Activated T-helper 17 cell treated with anti-CD3 and anti-CD28 coated beads, Interleukin-2, amount 50 U/mL, for 72 hours (primary cell): ENCODE results near the gene F2RL1. TPM values are rescaled to one million over a fixed set of nuclear protein-coding genes. Genes with fewer than 3 reads are reported as not detected.
"Not testable (repeated sequence)": the region's sequence is repeated elsewhere in the genome, so short reads cannot be mapped to it uniquely, and the experiment has no call there.

Experiments
- ATAC-seq: fragments of 150-1000 bp; cut with Tn5 transposase; replicated peaks from 2 replicates; pipeline ENCODE4 v1.10.0; 2021; ENCODE audit warnings: mild to moderate bottlenecking, moderate library complexity
- H3K27ac Mint-ChIP-seq: one replicate; pipeline ENCODE4 v1.8.0; 2022; ENCODE audit warnings: mixed read lengths
- H3K27me3 Mint-ChIP-seq: one replicate; pipeline ENCODE4 v1.8.0; 2022; ENCODE audit warnings: mixed read lengths
- H3K36me3 Mint-ChIP-seq: one replicate; pipeline ENCODE4 v1.8.0; 2022; ENCODE audit warnings: low read depth, mild to moderate bottlenecking, mixed read lengths
- H3K4me1 Mint-ChIP-seq: one replicate; pipeline ENCODE4 v1.8.0; 2022; ENCODE audit warnings: mixed read lengths
- H3K4me3 Mint-ChIP-seq: one replicate; pipeline ENCODE4 v1.8.0; 2022; ENCODE audit warnings: mild to moderate bottlenecking, mixed read lengths
- H3K9me3 Mint-ChIP-seq: one replicate; pipeline ENCODE4 v1.8.0; 2022; ENCODE audit warnings: mixed read lengths
- total RNA-seq, 2 donors: library from RNA; stranded (reverse); gene quantifications; one replicate each; pipeline ENCODE4 v1.2.3, GENCODE V29; 2022

Gene F2RL1
- total RNA-seq, 2 donors from 2014 or later = 0.85 to 1.9 TPM

DNA sequence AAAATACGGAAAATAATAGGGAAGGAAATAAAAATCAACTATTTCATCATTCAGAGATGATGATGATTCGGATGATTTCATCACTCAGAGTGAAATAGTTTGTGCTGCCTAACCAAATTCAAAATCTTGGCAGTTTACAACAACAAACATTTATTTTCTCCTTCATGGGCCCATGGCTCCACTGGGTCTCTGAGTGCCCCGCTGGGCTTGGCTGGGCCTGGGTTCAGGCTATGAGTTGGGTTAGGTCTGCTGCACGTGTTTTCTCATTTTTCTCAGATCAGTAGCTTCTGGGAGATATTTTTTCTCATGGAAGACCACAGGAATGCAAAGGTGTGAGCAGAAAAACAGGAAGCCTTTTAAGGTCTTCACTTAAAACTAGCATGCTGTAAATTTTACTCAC, 24.0 kb upstream of the F2RL1 start:
- H3K36me3 Mint-ChIP-seq = no peaks in the 10 kb centered on the region
- H3K27me3 Mint-ChIP-seq = peaks cover 3% of the 10 kb centered on the region
- ATAC-seq = no peak
- H3K4me1 Mint-ChIP-seq = peaks cover 13% of the 10 kb centered on the region
- no peak overlapping the region for H3K4me3 Mint-ChIP-seq
- H3K27ac Mint-ChIP-seq = no peak overlapping the region
- no peaks in the 10 kb centered on the region for H3K9me3 Mint-ChIP-seq

DNA sequence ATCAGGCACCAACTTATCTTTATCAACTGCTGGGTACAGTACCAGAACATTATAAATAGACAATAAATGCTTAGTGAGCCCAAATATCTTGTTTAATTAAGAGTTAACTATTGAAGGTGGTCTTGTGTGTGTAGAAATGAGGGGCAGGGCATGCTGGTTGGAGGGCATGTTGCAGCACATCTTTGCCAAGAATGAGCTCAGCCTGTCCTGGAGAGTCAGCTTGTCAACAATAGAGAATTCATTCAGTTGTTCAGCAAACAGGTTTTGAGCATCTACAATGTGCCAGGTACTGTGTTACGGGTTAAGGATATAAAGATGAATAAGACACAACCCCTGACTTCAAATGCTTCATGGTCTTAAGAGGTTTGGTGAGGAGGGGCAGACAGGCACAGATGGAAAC, 19.2 kb upstream of the F2RL1 start:
- Mint-ChIP-seq H3K36me3 (no peaks in the 10 kb centered on the region), H3K27ac (no peak overlapping the region), H3K27me3 (peaks cover 8% of the 10 kb centered on the region), H3K4me3 (no peak overlapping the region), H3K4me1 (no peaks in the 10 kb centered on the region), H3K9me3 (no peaks in the 10 kb centered on the region)
- ATAC-seq = no peak

DNA sequence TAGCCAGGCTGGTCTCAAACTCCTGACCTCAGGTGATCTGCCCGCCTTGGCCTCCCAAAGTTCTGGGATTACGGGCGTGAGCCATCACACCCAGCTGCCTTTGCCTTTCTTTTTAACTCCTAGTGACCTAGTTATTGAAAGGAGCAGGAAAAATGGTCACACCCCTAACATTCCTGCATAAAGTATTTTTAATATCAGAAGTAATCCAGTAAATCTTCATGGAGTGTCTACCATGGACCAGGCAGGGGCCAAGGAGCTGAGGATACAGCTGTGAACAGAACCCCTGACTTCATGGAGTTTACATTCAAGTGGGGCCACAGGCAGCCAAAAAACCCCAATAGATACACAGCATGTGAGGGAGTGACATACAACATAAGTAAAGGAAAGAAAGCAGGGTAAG, 18.3 kb upstream of the F2RL1 start:
- ATAC-seq = no peak
- Mint-ChIP-seq H3K4me1 (no peaks in the 10 kb centered on the region), H3K27me3 (peaks cover 8% of the 10 kb centered on the region), H3K9me3 (no peaks in the 10 kb centered on the region), H3K27ac (no peak overlapping the region), H3K36me3 (no peaks in the 10 kb centered on the region), H3K4me3 (no peak overlapping the region)

- H3K4me3 Mint-ChIP-seq = no peak overlapping the region
- no peak overlapping the region for H3K27ac Mint-ChIP-seq
- no peak for ATAC-seq
- H3K4me1 Mint-ChIP-seq = no peaks in the 10 kb centered on the region
- H3K27me3 Mint-ChIP-seq = peaks cover 8% of the 10 kb centered on the region
- no peaks in the 10 kb centered on the region for H3K36me3 Mint-ChIP-seq
- no peaks in the 10 kb centered on the region for H3K9me3 Mint-ChIP-seq
Measured at GRCh38 chr5:76801159-76801802, 17.5 kb upstream of the F2RL1 start.

DNA sequence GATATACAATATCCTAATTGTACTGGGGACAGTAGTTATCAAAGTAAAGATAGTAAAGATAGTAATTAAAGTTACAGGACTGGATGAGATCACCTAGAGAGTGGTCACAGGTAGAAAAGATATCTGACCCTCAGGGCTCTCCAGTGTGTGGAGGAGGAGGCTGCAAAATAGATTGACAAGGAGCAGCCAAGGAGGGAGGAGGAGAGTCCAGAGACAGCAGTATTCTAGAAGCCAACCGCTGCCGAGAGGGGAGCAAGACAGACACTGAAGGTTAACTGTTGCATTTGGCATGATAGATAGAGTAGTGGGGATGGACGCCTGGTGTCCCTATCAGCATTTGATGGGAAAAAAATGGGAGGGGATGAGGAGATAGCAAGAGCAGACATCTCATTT, 17.0 kb upstream of the F2RL1 start:
- H3K4me1 Mint-ChIP-seq = no peaks in the 10 kb centered on the region
- no peak overlapping the region for H3K4me3 Mint-ChIP-seq
- no peak for ATAC-seq
- H3K36me3 Mint-ChIP-seq = no peaks in the 10 kb centered on the region
- peaks cover 8% of the 10 kb centered on the region for H3K27me3 Mint-ChIP-seq
- no peak overlapping the region for H3K27ac Mint-ChIP-seq
- H3K9me3 Mint-ChIP-seq = no peaks in the 10 kb centered on the region

DNA sequence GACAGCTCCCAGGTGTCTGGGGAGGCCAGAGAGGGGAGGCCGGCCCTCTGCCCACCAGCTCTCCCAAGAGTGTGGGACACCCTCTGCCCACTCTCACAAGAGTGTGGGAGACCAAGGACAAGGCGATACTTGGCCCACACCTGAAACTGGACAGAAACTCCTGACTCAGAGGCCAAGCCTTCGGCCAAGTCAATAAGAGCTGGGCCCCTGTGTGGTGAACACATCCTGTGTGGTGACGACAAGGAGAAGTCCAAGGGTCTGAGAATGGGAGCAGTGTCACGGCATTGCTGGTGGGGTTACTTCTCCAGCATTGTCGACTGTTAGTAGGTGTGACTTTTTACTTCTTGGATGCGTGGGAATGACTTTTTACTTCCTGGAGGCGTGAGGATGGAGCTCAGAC, 14.6 kb upstream of the F2RL1 start:
- no peaks in the 10 kb centered on the region for H3K36me3 Mint-ChIP-seq
- no peak overlapping the region for H3K27ac Mint-ChIP-seq
- peaks cover 8% of the 10 kb centered on the region for H3K27me3 Mint-ChIP-seq
- ATAC-seq = peak; percentile 18
- no peaks in the 10 kb centered on the region for H3K4me1 Mint-ChIP-seq
- H3K4me3 Mint-ChIP-seq = no peak overlapping the region
- H3K9me3 Mint-ChIP-seq = no peaks in the 10 kb centered on the region

DNA sequence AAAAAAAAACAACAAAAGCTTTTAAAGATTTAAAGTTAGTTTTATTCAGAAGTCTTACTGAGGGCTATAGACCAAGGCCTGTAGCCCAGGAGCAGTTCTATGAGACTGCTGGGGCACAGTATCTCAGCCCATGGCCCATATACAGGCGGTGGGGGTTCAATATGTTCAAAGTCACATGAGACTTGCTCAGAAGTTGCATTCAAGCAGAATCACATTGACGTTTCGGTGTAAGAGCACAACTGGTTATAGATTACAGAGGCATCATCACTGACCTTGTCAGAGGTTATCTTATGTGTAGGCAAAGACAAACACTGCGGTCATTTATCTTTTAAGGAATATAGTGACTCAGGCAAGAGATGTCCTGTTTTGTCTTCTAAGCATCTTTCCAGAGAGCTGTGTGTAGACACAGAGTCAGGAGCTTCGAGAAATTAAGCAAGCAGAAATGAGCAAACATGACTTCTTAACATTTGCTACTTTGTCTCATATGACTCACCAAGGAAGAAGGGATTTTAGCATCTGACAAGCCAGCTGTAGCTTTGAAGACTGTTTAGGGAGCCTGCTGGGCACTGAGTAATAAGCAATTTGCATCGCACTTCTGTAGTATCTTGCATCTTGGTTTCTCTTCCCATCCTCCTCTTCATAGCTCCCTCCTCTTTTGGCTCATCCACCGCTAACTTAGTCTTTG, 12.9 kb upstream of the F2RL1 start:
- no peaks in the 10 kb centered on the region for H3K36me3 Mint-ChIP-seq
- peak; percentile 78 for ATAC-seq
- H3K27me3 Mint-ChIP-seq = no peaks in the 10 kb centered on the region
- no peak overlapping the region for H3K4me3 Mint-ChIP-seq
- H3K27ac Mint-ChIP-seq = no peak overlapping the region
- no peaks in the 10 kb centered on the region for H3K9me3 Mint-ChIP-seq
- no peaks in the 10 kb centered on the region for H3K4me1 Mint-ChIP-seq

DNA sequence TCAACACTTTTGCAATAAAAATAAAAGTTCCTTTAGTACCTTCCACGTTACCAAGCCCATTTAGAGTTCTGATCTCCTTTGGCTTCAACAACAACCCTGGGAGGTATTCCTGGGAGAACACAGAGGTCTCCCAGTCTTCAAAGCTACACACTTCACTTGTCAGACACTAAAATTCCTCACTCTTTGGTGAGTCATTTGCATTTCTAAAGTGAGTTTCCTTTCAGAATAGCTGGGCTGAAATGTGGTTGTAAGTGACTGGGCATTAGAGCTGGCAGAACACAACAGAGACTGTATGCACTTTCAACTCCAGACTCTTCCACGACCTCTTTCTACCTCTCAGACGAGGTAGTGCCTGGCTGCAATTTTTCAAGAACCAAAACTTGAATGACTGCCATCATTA, 11.5 kb upstream of the F2RL1 start:
- no peak for ATAC-seq
- no peaks in the 10 kb centered on the region for H3K27me3 Mint-ChIP-seq
- H3K4me1 Mint-ChIP-seq = no peaks in the 10 kb centered on the region
- no peak overlapping the region for H3K27ac Mint-ChIP-seq
- no peak overlapping the region for H3K4me3 Mint-ChIP-seq
- no peaks in the 10 kb centered on the region for H3K9me3 Mint-ChIP-seq
- no peaks in the 10 kb centered on the region for H3K36me3 Mint-ChIP-seq

GRCh38 chr5:76808141-76808691, 10.6 kb upstream of the F2RL1 start:
- ATAC-seq = no peak
- Mint-ChIP-seq H3K36me3 (no peaks in the 10 kb centered on the region), H3K27me3 (no peaks in the 10 kb centered on the region), H3K27ac (no peak overlapping the region), H3K4me3 (no peak overlapping the region), H3K9me3 (no peaks in the 10 kb centered on the region), H3K4me1 (no peaks in the 10 kb centered on the region)

- Mint-ChIP-seq H3K27me3 (no peaks in the 10 kb centered on the region), H3K4me1 (no peaks in the 10 kb centered on the region), H3K27ac (no peak overlapping the region), H3K4me3 (no peak overlapping the region), H3K9me3 (no peaks in the 10 kb centered on the region), H3K36me3 (no peaks in the 10 kb centered on the region)
- no peak for ATAC-seq
Measured at GRCh38 chr5:76809141-76809540, 9.7 kb upstream of the F2RL1 start.

DNA sequence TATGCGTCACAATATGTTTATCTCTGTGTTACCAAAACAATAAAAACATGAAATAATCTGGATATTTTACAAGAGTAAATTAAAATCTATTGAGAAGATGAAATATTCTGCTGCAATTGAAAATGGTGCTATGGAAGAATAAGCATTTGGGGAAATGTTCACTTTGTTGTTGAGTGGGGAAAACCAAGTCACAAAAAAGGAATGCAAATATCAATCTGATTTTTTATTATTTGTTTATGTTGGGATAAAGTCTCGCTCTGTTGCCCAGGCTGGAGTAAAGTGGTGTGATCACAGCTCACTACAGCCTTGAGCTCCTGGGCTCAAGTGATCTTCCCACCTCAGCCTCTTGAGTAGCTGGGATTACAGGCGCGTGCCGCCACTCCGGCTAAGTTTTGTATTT, 8.6 kb upstream of the F2RL1 start:
- no peaks in the 10 kb centered on the region for H3K36me3 Mint-ChIP-seq

DNA sequence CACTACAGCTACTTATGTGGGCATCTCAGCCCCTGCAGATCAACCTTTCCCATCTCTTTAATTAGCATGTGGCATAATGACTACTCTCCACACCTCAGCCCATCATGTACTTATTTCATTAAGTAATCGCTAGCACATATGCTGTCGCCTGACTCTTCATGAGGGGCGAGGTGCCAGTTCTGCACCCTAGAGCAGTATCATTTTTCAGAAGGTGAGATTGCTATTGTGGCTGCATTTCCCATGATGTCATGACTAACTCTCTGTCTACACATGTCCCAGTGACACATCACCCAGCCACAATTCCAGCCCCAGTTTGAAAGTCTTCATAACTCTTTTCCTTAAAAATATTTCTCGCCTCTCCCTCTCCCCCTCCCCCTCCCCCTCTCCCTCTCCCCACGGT, 7.6 kb upstream of the F2RL1 start:
- Mint-ChIP-seq H3K4me3 (no peak overlapping the region), H3K27ac (no peak overlapping the region), H3K36me3 (no peaks in the 10 kb centered on the region), H3K9me3 (no peaks in the 10 kb centered on the region), H3K27me3 (no peaks in the 10 kb centered on the region), H3K4me1 (no peaks in the 10 kb centered on the region)
- peak; percentile 11 for ATAC-seq

More for the DNA sequence above, 8.6 kb upstream of the F2RL1 start:
- no peak overlapping the region for H3K4me3 Mint-ChIP-seq
- H3K9me3 Mint-ChIP-seq = no peaks in the 10 kb centered on the region
- no peaks in the 10 kb centered on the region for H3K4me1 Mint-ChIP-seq
- H3K27ac Mint-ChIP-seq = no peak overlapping the region
- H3K27me3 Mint-ChIP-seq = no peaks in the 10 kb centered on the region
- ATAC-seq = no peak

- H3K27ac Mint-ChIP-seq, H3K4me3 Mint-ChIP-seq, H3K27me3 Mint-ChIP-seq, ATAC-seq, H3K36me3 Mint-ChIP-seq, H3K9me3 Mint-ChIP-seq, H3K4me1 Mint-ChIP-seq: not testable (repeated sequence)
Measured at GRCh38 chr5:76812209-76812608, 6.6 kb upstream of the F2RL1 start.

GRCh38 chr5:76813982-76814562, 4.8 kb upstream of the F2RL1 start:
- Mint-ChIP-seq H3K36me3 (no peaks in the 10 kb centered on the region), H3K4me3 (no peak overlapping the region), H3K4me1 (no peaks in the 10 kb centered on the region), H3K9me3 (no peaks in the 10 kb centered on the region), H3K27me3 (peaks cover 6% of the 10 kb centered on the region), H3K27ac (no peak overlapping the region)
- no peak for ATAC-seq
